Fibroblast of lung (primary cell): ENCODE results near the gene POLR2J.

Experiments
- EZH2 ChIP-seq: IDR thresholded peaks from 2 replicates; pipeline ENCODE4 v1.5.1; 2012; ENCODE audit warnings: low read length, control low read depth, mild to moderate bottlenecking; ENCODE audit errors: missing control alignments
- TF ChIP-seq, protein P1 (sequence below), 2 donors: IDR thresholded peaks in 1 of 2; conservative IDR thresholded peaks in 1 of 2; 1 replicate in 1 of 2; 2 replicates in 1 of 2; pipeline ENCODE4 v1.5.1; 2011 to 2012; ENCODE audit warnings: low read length in 2 of 2, control low read depth in 1 of 2, inconsistent platforms in 1 of 2, low read depth in 1 of 2, mild to moderate bottlenecking in 1 of 2

DNA sequence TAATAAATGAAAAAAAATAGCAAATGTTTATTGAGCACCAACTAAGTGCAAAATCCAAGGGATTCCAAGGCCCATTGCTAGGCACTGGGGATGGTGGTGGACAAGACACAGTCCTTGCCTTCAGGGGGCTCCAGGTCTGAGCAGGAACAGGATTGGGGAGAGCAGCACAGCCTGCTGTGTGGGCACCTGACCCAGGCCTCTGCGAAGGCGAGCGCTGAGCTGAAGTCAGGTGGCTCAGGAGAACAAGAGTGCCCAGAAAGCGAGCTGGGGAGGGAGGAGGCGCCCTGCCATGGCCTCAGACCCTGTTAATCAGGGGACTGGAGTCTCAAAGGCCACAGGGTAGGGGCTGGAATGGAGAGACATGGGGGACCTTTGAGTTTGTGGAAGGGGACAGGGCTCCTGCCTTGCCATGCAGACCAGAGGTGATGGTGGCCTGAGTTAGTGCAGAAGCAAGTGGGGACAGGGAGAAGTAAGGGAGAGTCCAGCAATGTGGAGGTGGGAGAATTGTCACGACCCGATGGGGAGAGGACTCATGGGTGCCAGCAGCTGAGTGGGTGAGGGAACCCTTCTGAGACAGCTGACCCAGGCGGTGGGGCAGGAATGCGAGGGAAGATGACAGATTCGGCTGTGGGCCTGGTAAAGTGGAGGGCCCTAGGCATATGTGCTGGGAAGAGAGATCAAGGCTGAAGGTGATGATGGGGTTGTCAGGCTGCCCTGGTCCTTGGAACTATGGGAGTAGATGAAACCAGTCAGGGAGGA lies 49.4 kb downstream of the POLR2J start:
- TF ChIP-seq, protein P1, sequence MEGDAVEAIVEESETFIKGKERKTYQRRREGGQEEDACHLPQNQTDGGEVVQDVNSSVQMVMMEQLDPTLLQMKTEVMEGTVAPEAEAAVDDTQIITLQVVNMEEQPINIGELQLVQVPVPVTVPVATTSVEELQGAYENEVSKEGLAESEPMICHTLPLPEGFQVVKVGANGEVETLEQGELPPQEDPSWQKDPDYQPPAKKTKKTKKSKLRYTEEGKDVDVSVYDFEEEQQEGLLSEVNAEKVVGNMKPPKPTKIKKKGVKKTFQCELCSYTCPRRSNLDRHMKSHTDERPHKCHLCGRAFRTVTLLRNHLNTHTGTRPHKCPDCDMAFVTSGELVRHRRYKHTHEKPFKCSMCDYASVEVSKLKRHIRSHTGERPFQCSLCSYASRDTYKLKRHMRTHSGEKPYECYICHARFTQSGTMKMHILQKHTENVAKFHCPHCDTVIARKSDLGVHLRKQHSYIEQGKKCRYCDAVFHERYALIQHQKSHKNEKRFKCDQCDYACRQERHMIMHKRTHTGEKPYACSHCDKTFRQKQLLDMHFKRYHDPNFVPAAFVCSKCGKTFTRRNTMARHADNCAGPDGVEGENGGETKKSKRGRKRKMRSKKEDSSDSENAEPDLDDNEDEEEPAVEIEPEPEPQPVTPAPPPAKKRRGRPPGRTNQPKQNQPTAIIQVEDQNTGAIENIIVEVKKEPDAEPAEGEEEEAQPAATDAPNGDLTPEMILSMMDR (conservative IDR thresholded peaks at IDR 0.05 in 1 of 2, IDR thresholded peaks at IDR 0.05 in 1 of 2; ENCODE audit: low read depth in 1 of 2, low read length in 2 of 2), result no peak
- TF ChIP-seq EZH2, result no peak
